ENCODE results near the gene PIWIL1.

DNA sequence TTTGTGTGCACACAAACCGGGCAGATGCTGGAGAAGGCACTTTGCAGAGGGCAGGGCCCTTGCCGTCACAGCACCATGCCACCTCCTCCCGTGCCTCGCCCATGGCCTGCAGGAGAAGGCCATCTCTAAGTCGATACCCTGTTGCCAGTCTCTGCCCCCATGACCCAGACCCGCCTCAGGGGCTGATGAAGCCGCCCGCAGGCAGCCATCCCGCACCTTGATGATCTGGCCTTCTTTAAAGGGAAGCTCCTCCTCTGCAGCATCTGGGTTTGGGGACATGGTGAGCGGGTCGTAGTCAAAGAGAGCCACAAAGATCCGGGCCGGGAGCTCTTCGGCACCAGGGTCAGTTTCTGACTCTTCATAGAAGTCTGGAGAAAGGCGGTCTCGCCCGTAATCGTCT lies 76.2 kb downstream of the PIWIL1 start:
- TF ChIP-seq, protein P1, sequence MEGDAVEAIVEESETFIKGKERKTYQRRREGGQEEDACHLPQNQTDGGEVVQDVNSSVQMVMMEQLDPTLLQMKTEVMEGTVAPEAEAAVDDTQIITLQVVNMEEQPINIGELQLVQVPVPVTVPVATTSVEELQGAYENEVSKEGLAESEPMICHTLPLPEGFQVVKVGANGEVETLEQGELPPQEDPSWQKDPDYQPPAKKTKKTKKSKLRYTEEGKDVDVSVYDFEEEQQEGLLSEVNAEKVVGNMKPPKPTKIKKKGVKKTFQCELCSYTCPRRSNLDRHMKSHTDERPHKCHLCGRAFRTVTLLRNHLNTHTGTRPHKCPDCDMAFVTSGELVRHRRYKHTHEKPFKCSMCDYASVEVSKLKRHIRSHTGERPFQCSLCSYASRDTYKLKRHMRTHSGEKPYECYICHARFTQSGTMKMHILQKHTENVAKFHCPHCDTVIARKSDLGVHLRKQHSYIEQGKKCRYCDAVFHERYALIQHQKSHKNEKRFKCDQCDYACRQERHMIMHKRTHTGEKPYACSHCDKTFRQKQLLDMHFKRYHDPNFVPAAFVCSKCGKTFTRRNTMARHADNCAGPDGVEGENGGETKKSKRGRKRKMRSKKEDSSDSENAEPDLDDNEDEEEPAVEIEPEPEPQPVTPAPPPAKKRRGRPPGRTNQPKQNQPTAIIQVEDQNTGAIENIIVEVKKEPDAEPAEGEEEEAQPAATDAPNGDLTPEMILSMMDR (IDR thresholded peaks at IDR 0.05), result no peak
- TF ChIP-seq POLR2A (IDR thresholded peaks at IDR 0.05), result no peak
